SU-DHL-6 (cell line): ENCODE measurements around the gene COG5.

Experiments
- EZH2phosphoT487 ChIP-seq: fragments of 200-600 bp; sonication (generic), shearing (Covaris generic); conservative IDR thresholded peaks from 2 replicates; pipeline ENCODE4 v1.6.1; 2018; ENCODE audit warnings: mild to moderate bottlenecking, antibody characterized with exemption, low read length, moderate library complexity, mixed read lengths
- TF ChIP-seq, protein P1 (sequence below): fragments of 200-600 bp; sonication (generic); IDR thresholded peaks from one replicate; pipeline ENCODE4 v1.5.1; 2017; ENCODE audit warnings: antibody characterized with exemption, mild to moderate bottlenecking, low read length, moderate library complexity; ENCODE audit not compliant: insufficient read depth, poor library complexity, severe bottlenecking

DNA sequence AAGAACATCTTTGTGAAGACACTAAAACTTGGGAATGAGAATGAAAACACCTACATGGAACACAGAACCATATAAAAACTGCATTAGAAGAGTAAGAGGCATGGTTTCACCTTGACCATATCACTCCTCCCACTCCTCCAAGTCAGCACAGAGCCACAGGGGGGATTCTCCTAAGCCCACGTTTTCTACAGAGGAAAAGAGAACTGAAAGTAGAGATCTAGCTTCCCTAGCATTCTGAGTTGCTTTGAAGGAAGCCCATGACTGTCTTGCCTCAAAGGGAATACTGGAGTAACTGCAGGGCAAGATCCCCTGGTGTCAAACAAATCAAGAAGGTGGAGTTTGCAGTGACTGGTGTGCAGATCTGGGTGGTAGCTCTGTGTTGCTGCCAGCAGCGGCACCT is 351.0 kb downstream of the COG5 start:
- no peak for TF ChIP-seq EZH2phosphoT487
- TF ChIP-seq, protein P1, sequence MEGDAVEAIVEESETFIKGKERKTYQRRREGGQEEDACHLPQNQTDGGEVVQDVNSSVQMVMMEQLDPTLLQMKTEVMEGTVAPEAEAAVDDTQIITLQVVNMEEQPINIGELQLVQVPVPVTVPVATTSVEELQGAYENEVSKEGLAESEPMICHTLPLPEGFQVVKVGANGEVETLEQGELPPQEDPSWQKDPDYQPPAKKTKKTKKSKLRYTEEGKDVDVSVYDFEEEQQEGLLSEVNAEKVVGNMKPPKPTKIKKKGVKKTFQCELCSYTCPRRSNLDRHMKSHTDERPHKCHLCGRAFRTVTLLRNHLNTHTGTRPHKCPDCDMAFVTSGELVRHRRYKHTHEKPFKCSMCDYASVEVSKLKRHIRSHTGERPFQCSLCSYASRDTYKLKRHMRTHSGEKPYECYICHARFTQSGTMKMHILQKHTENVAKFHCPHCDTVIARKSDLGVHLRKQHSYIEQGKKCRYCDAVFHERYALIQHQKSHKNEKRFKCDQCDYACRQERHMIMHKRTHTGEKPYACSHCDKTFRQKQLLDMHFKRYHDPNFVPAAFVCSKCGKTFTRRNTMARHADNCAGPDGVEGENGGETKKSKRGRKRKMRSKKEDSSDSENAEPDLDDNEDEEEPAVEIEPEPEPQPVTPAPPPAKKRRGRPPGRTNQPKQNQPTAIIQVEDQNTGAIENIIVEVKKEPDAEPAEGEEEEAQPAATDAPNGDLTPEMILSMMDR = no peak
